Measurements from ENCODE around the gene LRRFIP1. TPM values are rescaled to one million over a fixed set of nuclear protein-coding genes. Genes with fewer than 3 reads are reported as not detected.

The LRRFIP1 gene
- total and polyA plus RNA-seq, 2 of the 13 experiments (the other 11 are each of a cell fraction or from before 2014, with no cell fraction given), result 15.9 to 40.5 TPM

- TF ChIP-seq SETDB1 (CRISPR knock-in tag; IDR thresholded peaks at IDR 0.05; ENCODE audit: borderline replicate concordance), result no peak
These were observed 25.5 kb downstream of the LRRFIP1 start (continued) for GRCh38 chr2:237652854-237653253.

DNA sequence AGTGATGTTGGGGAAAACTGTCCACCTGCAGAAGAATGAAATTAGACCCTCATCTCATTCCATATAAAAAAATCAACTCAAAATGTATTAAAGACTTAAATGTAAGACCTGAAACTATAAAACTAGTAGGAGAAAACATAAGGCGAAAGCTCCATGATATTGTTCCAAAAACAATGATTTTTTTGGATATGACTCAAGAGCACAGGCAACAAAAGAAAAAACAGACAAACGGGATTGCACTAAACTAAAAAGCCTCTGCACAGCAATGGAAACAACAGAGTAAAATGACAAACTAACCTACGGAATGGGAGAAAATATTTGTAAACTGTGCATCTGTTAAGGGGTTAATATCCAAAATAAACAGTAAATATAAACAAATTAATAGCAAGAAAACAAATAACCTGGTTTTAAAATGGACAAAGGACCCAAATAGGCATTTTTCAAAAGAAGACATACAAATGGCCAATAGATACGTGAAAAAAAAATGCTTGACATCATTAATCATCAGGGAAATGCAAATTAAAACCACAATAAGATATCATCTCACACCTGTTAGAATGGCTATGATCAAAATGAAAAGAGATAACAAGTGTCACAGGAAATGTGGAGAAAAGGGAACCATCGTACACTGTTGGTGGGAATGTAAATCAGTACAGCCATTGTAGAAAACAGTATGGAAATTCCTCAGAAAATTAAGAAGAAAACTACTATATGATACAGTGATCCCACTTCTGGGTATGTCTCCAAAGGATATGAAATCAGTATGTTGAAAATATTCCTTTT lies 26.6 kb downstream of the LRRFIP1 start:
- H3K4me1 ChIP-seq (ENCODE audit: insufficient read depth, low read length), result peaks cover 9% of the 10 kb centered on the region
- no peaks in the 10 kb centered on the region for H3K9me3 ChIP-seq (ENCODE audit: low read length)
- FAIRE-seq (no peak), ATAC-seq (no peak), DNase-seq (ENCODE audit: low spot score) (no peak)
- no peak overlapping the region for H3K4me2 ChIP-seq (ENCODE audit: low read depth, low read length)
- in situ Hi-C loops (cut with HindIII; ENCODE audit: extremely low pct_ligation_motif_present, low pct_unique_long_range_greater_than_20kb) (no loop called here), intact Hi-C loops (cut with micrococcal nuclease; ENCODE audit: unreplicated experiment) (no loop called here)
- no peak for TF ChIP-seq SMARCE1 (IDR thresholded peaks at IDR 0.05; ENCODE audit: borderline replicate concordance)
- TF ChIP-seq MBNL3 (CRISPR knock-in tag; conservative IDR thresholded peaks at IDR 0.05), result no peak
- TF ChIP-seq MIXL1 (CRISPR knock-in tag; IDR thresholded peaks at IDR 0.05), result no peak
- no peak overlapping the region for H2AFZ ChIP-seq (ENCODE audit: low read length)
- no peak overlapping the region for H3K9ac ChIP-seq (ENCODE audit: insufficient read depth, low read depth, low read length)
- no peaks in the 10 kb centered on the region for H3K79me2 ChIP-seq (ENCODE audit: insufficient read depth, low read length)
- ChIA-PET POLR2A (no interaction called here), CTCF (ENCODE audit: low intra/inter-chr PET ratio, low total read pairs) (no interaction called here)
- no peaks in the 10 kb centered on the region for H3K36me3 ChIP-seq (replicated peaks in 1 of 2; ENCODE audit: control insufficient read depth in 1 of 2, insufficient read depth in 2 of 2, low read length in 2 of 2)
- no peaks in the 10 kb centered on the region for H4K20me1 ChIP-seq (ENCODE audit: insufficient read depth, low read length)
- no peaks in the 10 kb centered on the region for H3K27me3 ChIP-seq (ENCODE audit: control insufficient read depth in 1 of 2, insufficient read depth in 2 of 2, low read length in 2 of 2)
- no TSS peak for BruUV-seq (replicated peaks)
- H3K27ac ChIP-seq (ENCODE audit: extremely low read length, insufficient read depth, low read length), result no peak overlapping the region
- no peak overlapping the region for H3K4me3 ChIP-seq (replicated peaks in 1 of 3; ENCODE audit: insufficient read depth in 1 of 3, low read depth in 2 of 3, low read length in 3 of 3)
- WGBS (ENCODE audit: low lambda C conversion rate), result 79% methylated on average over 5 of the region's 5 CpGs

- Histone ChIP-seq H3K9ac (ENCODE audit: insufficient read depth, low read depth, low read length) (no peak overlapping the region), H3K27me3 (ENCODE audit: control insufficient read depth in 1 of 2, insufficient read depth in 2 of 2, low read length in 2 of 2) (no peaks in the 10 kb centered on the region), H3K4me2 (ENCODE audit: low read depth, low read length) (no peak overlapping the region), H4K20me1 (ENCODE audit: insufficient read depth, low read length) (no peaks in the 10 kb centered on the region), H3K27ac (ENCODE audit: extremely low read length, insufficient read depth, low read length) (no peak overlapping the region), H3K4me3 (replicated peaks in 1 of 3; ENCODE audit: insufficient read depth in 1 of 3, low read depth in 2 of 3, low read length in 3 of 3) (no peak overlapping the region), H3K9me3 (ENCODE audit: low read length) (no peaks in the 10 kb centered on the region), H2AFZ (ENCODE audit: low read length) (no peak overlapping the region), H3K36me3 (replicated peaks in 1 of 2; ENCODE audit: control insufficient read depth in 1 of 2, insufficient read depth in 2 of 2, low read length in 2 of 2) (no peaks in the 10 kb centered on the region), H3K4me1 (ENCODE audit: insufficient read depth, low read length) (peaks cover 18% of the 10 kb centered on the region), H3K79me2 (ENCODE audit: insufficient read depth, low read length) (no peaks in the 10 kb centered on the region)
- intact Hi-C loops (cut with micrococcal nuclease; ENCODE audit: unreplicated experiment) (no loop called here), in situ Hi-C loops (cut with HindIII; ENCODE audit: extremely low pct_ligation_motif_present, low pct_unique_long_range_greater_than_20kb) (no loop called here)
- DNase-seq (ENCODE audit: low spot score) (no peak), FAIRE-seq (no peak), ATAC-seq (no peak)
- WGBS (ENCODE audit: low lambda C conversion rate), result 61% methylated on average over 5 of the region's 5 CpGs
- POLR2A ChIA-PET, result no interaction called here
- TF ChIP-seq NCOR1 (IDR thresholded peaks at IDR 0.05; ENCODE audit: borderline replicate concordance, low read length) (no peak), CHD4 (IDR thresholded peaks at IDR 0.05; ENCODE audit: borderline replicate concordance, low read length) (no peak), HNF4A (CRISPR knock-in tag; IDR thresholded peaks at IDR 0.05) (no peak), PHF21A (CRISPR knock-in tag; IDR thresholded peaks at IDR 0.05) (no peak), SOX5 (CRISPR knock-in tag; IDR thresholded peaks at IDR 0.05; ENCODE audit: borderline replicate concordance) (no peak), CCDC6 (CRISPR knock-in tag; IDR thresholded peaks at IDR 0.05) (no peak)
- BruUV-seq (replicated peaks), result no TSS peak
- CTCF ChIA-PET (ENCODE audit: low intra/inter-chr PET ratio, low total read pairs), result no interaction called here
These were observed 29.7 kb downstream of the LRRFIP1 start for GRCh38 chr2:237657063-237657462.

Data from HepG2 (cell line).